ENCODE data around the gene GTF3C2.

The GTF3C2 gene

GRCh38 chr2:27390822-27391679 is 34.5 kb upstream of the GTF3C2 start:
- no peak for TF ChIP-seq CTCF (IDR thresholded peaks at IDR 0.05)
- H3K79me2 ChIP-seq: peaks cover 49% of the 10 kb centered on the region

GRCh38 chr2:27381577-27382181 is 25.1 kb upstream of the GTF3C2 start:
- Histone ChIP-seq H3K9me3 (ENCODE audit: control insufficient read depth, low read length) (no peaks in the 10 kb centered on the region), H3K4me2 (ENCODE audit: low read length) (no peak overlapping the region), H3K27ac (no peak overlapping the region), H3K4me3 (ENCODE audit: low read depth, low read length) (no peak overlapping the region), H3K9ac (no peak overlapping the region), H2AFZ (no peak overlapping the region), H3K27me3 (ENCODE audit: control insufficient read depth, insufficient read depth, low read length) (no peaks in the 10 kb centered on the region), H3K4me1 (peaks cover 6% of the 10 kb centered on the region), H3K36me3 (ENCODE audit: control insufficient read depth, insufficient read depth, low read length) (no peaks in the 10 kb centered on the region), H3K79me2 (no peaks in the 10 kb centered on the region)
- no peak for TF ChIP-seq CTCF (IDR thresholded peaks at IDR 0.05)

More at GRCh38 chr2:27390822-27391679, 34.5 kb upstream of the GTF3C2 start:
- no peaks in the 10 kb centered on the region for H3K36me3 ChIP-seq (ENCODE audit: control insufficient read depth, insufficient read depth, low read length)
- H3K4me2 ChIP-seq (ENCODE audit: low read length): no peak overlapping the region
- H3K27ac ChIP-seq: no peak overlapping the region
- no peak overlapping the region for H2AFZ ChIP-seq
- no peaks in the 10 kb centered on the region for H3K27me3 ChIP-seq (ENCODE audit: control insufficient read depth, insufficient read depth, low read length)
- no peaks in the 10 kb centered on the region for H3K9me3 ChIP-seq (ENCODE audit: control insufficient read depth, low read length)
- no peak overlapping the region for H3K4me3 ChIP-seq (ENCODE audit: low read depth, low read length)
- H3K9ac ChIP-seq: no peak overlapping the region
- H3K4me1 ChIP-seq: no peaks in the 10 kb centered on the region

- peaks cover 6% of the 10 kb centered on the region for H3K4me1 ChIP-seq
- H2AFZ ChIP-seq: peak within 1 kb of the TSS; percentile 91
- no peaks in the 10 kb centered on the region for H3K79me2 ChIP-seq
- H3K4me3 ChIP-seq (ENCODE audit: low read depth, low read length): peak within 1 kb of the TSS; percentile 74
- no peaks in the 10 kb centered on the region for H3K27me3 ChIP-seq (ENCODE audit: control insufficient read depth, insufficient read depth, low read length)
- no peaks in the 10 kb centered on the region for H3K9me3 ChIP-seq (ENCODE audit: control insufficient read depth, low read length)
- no peaks in the 10 kb centered on the region for H3K36me3 ChIP-seq (ENCODE audit: control insufficient read depth, insufficient read depth, low read length)
- H3K27ac ChIP-seq: peak within 1 kb of the TSS; percentile 86
- peak within 1 kb of the TSS; percentile 95 for H3K4me2 ChIP-seq (ENCODE audit: low read length)
- no peak for TF ChIP-seq CTCF (IDR thresholded peaks at IDR 0.05)
- H3K9ac ChIP-seq: peak within 1 kb of the TSS; percentile 68
Measured at GRCh38 chr2:27380626-27381545, 24.3 kb upstream of the GTF3C2 start, which contains the start of gene ZNF513. Gene ZNF513 (minus strand): TSS chr2:27380734. CDS start chr2:27380526, 208 bp downstream.

GRCh38 chr2:27379836-27380625 is 23.5 kb upstream of the GTF3C2 start:
- Histone ChIP-seq H3K4me3 (ENCODE audit: low read depth, low read length) (peak overlapping the region; percentile 74), H3K79me2 (no peaks in the 10 kb centered on the region), H3K27me3 (ENCODE audit: control insufficient read depth, insufficient read depth, low read length) (no peaks in the 10 kb centered on the region), H3K9ac (peak overlapping the region; percentile 68), H3K27ac (peak overlapping the region; percentile 65), H3K4me1 (peaks cover 6% of the 10 kb centered on the region), H3K36me3 (ENCODE audit: control insufficient read depth, insufficient read depth, low read length) (no peaks in the 10 kb centered on the region), H2AFZ (peak overlapping the region; percentile 91), H3K4me2 (ENCODE audit: low read length) (peak overlapping the region; percentile 95), H3K9me3 (ENCODE audit: control insufficient read depth, low read length) (no peaks in the 10 kb centered on the region)
- no peak for TF ChIP-seq CTCF (IDR thresholded peaks at IDR 0.05)
